Stimulated activated CD4-positive, alpha-beta T cell treated with anti-CD3 and anti-CD28 coated beads, TNF-alpha, amount 100 ng/mL, for 24 hours (primary cell): Measurements from ENCODE around the gene TBL1XR1.
"Not testable (repeated sequence)": the region's sequence is repeated elsewhere in the genome, so short reads cannot be mapped to it uniquely, and the experiment has no call there.

Experiments
- DNase-seq, 3 experiments: peaks; one replicate each; pipeline ENCODE4 v3.0.0-alpha.2; 2020; ENCODE audit warnings: low read depth in 3 of 3

Gene TBL1XR1

GRCh38 chr3:177184602-177185001 is 12.7 kb downstream of the TBL1XR1 start:
- DNase-seq: peak in 1 of 3 experiments; percentile 14

- no peak for DNase-seq
Observed at GRCh38 chr3:177182352-177182751, 14.9 kb downstream of the TBL1XR1 start.

DNA sequence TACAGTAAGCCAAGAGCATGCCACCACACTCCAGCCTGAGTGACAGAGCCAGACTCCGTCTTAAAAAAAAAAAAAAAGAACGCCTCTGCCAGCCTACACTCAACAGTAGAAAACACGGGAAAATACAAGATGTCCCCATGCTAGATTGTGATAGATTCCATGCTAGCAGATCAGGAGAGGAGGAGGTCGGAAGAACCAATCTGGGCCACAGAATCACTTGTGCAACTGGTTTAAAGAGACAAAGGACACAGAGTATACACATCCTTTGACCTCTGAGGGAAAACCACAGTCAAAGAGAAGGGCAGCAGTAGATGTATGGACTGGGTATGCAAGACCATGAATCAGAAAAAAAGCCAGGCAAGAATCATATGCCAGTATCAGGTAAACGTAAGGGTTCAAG is 15.9 kb downstream of the TBL1XR1 start:
- DNase-seq: no peak

- DNase-seq: no peak
Observed at GRCh38 chr3:177180506-177180905, 16.8 kb downstream of the TBL1XR1 start.

DNA sequence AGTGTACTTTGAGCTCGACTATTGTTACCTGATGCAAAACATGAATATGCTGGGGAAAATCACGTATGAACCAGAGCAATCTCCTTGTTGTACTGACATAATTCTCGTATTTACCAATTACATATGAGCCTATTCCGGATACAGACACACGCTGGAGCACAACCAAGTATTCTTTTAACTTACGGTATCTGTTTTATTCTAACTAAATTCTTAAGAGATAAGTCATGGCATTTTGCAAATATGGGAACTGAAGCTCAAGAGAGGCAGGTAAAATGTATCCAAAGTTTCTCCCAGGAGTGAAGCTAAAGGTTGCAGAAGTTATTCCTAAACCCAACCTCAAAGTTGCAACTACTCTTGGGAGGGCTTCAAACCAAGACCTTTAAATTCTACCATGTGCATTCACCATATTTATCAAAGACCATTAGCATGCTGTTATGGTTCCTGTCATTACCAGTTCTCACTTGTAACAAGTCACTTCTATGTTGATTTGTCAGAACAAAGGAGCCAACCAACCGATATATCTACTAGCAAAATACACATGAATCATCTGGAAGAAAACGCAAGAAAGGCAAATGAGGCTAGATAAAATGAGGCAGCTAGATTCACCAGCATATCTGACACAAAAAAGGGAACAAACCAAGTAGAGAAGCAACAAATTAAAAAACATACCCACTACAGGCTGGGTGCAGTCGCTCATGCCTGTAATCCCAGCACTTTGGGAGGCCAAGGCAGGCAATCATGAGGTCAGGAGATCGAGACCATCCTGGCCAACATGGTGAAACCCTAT is 17.8 kb downstream of the TBL1XR1 start:
- DNase-seq: no peak

DNA sequence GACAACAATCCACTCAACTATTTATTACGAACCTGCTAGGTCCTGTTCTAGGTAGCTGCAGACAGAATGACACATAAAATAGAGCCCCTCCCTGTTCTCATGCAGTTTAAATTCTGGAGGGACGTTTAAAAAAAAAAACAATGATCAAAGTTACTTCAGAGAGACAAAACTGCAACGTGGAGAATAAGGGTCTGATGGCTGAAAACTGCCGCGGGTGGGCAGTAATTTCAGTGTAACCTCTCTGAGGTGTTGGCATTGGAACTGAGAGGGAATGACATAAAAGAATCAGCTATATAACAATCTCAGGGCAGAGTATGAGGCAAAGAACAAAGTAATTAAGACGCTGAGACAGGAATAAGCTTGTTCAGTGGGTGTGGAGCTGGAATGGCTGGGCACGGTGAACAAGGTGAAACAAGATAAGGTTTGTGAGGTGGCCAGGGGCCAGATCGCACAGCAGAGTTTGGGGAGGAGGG is 19.5 kb downstream of the TBL1XR1 start:
- DNase-seq: no peak

DNA sequence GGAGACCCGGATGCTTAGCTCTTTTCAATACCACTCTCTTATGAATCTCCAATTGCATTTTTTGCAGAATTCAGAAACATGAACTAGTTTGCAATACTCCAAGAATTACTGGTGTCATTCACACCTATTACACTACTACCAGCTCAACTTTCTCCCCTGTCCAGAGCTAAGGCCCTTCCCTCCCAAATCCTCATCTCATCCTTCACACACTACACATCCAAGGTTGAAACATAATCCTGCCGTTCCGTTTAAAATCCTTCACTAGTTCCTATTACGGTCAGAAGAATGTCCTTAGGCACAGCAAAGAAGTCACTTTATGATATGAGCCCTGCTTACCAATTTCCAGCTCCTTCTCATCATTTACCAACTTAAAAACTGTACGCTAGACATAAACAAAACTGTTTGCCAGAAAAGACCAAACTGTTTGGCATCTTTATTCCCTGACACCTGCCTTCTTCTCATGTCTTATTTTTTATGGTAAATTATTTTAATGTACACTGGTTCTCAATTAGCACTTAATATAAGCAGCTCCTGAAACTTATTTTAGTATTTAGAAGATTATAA is 22.6 kb downstream of the TBL1XR1 start:
- no peak for DNase-seq

DNA sequence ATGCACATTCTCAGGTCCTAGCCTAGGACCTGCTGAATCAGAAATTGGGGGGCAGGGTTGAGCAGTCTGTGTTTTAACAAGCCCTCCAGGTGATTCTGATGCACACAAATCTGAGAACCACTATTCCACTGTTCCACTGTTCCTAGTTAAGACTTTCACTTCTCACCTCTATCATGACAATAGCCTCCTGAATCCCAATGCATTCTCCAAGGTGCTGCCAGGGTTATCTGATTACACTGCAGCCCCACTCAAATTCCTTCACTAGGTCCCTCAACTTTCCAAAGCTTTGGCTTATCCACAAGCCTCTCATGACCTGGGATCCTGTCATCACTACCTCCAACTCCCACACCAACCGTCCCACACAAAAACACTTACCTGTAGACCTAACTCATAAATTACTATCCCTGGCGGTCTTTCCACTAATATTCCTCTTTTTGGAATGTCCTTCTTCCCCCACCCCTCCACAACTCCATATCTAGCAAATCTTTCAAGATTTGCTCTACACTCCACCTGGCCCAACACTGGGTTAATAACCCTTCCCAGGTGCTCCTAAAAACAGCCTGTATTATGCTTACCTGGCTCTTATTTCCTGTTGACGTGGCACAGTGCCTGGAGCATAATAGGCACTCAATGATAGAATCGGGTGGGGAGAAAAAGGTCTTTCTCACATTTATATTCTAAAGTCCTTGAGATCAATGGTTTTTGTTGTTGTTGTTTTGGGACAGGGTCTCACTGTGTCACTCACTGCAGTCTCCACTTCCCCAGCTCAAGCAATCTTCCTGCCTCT is 27.2 kb downstream of the TBL1XR1 start:
- DNase-seq: no peak

GRCh38 chr3:177168431-177168830 is 28.9 kb downstream of the TBL1XR1 start:
- no peak for DNase-seq

DNA sequence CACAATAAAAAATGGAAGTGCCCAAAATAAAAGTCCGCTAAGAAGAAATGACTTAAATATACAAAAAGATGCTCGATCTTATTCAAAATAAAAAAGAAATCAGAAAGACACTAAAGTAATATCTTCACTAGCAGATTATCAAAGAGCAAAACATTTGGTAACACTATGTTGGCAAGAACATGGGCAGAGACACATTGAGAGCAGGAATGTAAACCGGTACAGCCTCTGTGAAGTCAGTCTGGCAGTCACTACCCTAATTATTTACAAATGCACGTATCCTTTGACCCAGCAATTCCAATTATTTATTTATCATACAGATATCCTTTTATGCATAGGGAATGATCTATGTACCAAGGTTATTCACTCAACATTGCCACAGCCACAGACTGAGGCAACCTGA is 34.5 kb downstream of the TBL1XR1 start:
- DNase-seq: no peak

DNA sequence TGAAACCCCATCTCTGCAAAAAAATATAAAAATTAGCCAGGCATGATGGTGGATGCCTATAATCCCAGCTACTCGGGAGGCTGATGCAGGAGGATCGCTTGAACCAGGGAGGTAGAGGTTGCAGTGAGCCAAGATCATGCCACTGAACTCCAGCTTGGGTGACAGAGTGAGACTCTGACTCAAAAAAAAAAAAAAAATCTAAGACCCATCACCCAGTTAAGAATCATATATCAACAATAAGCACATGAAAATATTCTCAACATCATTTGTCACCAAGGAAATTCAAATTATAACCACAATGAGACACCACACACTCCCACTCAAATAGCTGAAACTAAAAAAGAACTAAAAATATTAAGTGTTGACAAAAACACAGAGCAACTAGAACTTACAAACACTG is 35.7 kb downstream of the TBL1XR1 start:
- DNase-seq: not testable (repeated sequence)

GRCh38 chr3:177158461-177158860 is 38.8 kb downstream of the TBL1XR1 start:
- DNase-seq: no peak

GRCh38 chr3:177157492-177157891 is 39.8 kb downstream of the TBL1XR1 start:
- DNase-seq: no peak

- DNase-seq: no peak
Observed at GRCh38 chr3:177154733-177155132, 42.5 kb downstream of the TBL1XR1 start.

DNA sequence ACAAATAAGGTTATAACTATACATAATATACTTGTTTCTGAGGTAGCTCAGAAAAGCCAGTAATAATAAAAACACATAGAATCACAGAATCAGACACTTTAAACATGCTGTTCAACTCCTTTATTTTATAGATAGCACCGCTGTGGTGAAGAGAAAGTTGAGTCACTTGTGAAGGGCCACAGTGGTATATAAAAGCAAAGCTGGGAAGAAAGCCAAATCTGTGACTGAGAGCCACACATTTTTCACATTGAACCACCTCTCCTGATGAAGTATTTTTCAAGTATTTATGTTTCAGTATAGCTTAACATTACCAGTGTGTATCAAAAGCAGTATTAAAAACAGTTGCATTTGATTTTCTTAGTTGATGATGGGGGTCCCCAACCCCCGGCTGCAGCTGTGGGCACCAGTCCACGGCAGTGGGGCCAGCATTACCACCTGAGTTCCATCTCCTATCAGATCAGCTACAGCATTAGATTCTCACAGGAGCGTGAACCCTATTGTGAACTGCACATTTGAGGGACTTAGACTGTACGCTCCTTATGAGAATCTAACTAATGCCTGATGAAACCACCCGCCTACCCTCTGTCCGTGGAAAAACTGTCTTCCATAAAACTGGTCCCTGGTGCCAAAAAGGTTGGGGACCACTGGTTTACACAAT is 46.2 kb downstream of the TBL1XR1 start:
- no peak for DNase-seq

DNA sequence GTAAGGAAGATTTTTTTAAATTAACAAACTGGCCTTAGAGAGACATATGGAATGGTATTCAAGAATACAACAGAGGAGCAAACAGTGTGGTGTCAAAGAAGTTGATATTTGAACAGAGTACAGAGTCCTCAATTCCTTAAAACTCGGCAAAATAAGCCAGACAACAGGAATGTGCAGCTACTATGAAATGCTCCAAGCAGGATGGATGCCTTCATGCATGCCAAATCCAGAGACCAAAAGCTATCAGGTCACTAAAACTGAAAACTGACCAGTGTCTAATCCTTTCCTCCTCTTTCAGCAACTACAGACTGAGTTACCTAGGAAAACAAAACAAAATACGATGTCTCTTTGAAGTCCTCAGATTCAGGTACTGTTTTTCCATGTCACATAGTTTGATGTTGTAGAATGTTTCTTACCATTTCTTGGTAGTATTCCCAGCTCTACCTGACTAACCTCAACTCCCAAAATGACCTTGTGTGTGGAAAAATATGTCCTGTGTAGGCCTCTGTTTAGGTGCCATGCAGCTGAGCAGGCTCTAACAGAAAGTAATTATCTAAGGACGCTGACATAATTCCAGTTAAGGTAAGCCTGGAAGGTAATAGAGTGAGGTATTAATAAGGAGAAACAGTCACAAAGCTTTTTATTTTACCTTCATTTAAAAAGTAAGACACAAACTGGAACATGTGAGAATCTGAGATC is 46.9 kb downstream of the TBL1XR1 start:
- DNase-seq: no peak

- DNase-seq: no peak
Observed at GRCh38 chr3:177149106-177149505, 48.2 kb downstream of the TBL1XR1 start.

GRCh38 chr3:177147790-177148189 is 49.5 kb downstream of the TBL1XR1 start:
- DNase-seq: no peak

DNA sequence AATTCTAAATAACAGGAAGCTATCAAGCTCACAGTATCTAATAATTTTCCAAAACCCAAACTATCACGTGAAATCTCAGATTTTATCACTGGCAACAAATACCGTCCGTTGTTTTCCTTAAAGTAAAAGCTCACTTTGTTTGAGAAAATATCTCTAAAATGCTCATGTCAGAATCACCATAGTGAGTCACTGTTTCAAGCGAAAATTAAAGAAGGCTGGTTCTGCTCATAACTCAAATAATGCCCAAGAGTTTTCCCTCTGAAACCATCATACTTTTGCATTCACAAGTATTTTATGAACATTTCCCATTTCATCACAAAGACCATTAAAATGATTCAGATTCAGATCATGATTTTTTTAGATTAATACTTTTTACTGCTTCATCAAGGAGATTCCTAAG is 50.6 kb downstream of the TBL1XR1 start:
- no peak for DNase-seq

- no peak for DNase-seq
Observed at GRCh38 chr3:177145954-177146353, 51.3 kb downstream of the TBL1XR1 start.

- no peak for DNase-seq
Observed at GRCh38 chr3:177145381-177145780, 51.9 kb downstream of the TBL1XR1 start.

DNA sequence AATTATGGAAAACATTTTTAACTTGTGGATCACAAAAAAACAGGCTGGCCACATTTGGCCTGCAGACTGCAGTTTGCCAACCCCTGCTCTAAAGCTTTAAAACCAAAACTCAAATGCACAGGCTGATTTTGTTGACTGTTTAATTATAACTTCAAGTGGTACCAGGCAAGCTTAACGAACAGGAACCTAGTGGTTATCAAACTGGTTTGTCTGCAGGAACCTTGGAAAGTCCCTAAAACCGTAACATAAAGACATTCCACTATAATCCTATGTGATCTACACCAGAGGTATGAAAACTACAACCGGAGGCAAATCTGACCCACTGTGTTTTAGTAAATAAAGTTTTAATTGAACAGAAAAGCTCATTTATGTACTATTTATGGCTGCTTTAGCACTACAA is 52.4 kb downstream of the TBL1XR1 start:
- no peak for DNase-seq
